Tibial nerve (tissue), 3 donors: ENCODE results near the gene TOM1L1.

Experiments
- POLR2A ChIP-seq, 2 donors: fragments of 450-650 bp; IDR thresholded peaks; one replicate each; pipeline ENCODE4 v1.6.1; 2017; ENCODE audit warnings: antibody characterized with exemption in 2 of 2, mild to moderate bottlenecking in 2 of 2, moderate library complexity in 2 of 2
- TF ChIP-seq, protein P1 (sequence below), 5 experiments: fragments of 200-600 bp in 3 of 5; fragments of 450-650 bp in 2 of 5; sonication (generic) in 3 of 5; IDR thresholded peaks; one replicate each; pipeline ENCODE4 v1.5.1; 2016 to 2019; ENCODE audit warnings: antibody characterized with exemption in 5 of 5, mild to moderate bottlenecking in 3 of 5, moderate library complexity in 2 of 5

DNA sequence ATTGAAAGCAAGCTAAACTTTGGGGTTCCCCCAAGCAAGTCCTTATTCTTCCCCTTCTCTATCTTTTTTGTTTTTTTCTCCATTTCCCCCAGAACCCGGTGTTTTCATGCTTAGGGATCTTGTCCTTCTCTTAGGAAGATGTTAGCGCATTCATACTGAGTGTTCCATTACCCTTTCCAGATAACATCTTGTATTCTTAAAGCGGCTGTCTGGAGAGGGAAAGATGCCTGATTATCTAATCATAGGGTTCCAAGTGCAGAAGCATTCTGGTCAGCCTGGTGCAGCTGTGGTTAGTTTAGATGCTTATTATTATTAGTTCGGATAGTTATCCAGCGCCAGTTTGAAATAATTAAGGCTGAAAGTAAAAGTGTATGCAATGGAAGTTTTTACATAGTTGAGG, 2.0 kb downstream of the TOM1L1 start:
- TF ChIP-seq, protein P1, sequence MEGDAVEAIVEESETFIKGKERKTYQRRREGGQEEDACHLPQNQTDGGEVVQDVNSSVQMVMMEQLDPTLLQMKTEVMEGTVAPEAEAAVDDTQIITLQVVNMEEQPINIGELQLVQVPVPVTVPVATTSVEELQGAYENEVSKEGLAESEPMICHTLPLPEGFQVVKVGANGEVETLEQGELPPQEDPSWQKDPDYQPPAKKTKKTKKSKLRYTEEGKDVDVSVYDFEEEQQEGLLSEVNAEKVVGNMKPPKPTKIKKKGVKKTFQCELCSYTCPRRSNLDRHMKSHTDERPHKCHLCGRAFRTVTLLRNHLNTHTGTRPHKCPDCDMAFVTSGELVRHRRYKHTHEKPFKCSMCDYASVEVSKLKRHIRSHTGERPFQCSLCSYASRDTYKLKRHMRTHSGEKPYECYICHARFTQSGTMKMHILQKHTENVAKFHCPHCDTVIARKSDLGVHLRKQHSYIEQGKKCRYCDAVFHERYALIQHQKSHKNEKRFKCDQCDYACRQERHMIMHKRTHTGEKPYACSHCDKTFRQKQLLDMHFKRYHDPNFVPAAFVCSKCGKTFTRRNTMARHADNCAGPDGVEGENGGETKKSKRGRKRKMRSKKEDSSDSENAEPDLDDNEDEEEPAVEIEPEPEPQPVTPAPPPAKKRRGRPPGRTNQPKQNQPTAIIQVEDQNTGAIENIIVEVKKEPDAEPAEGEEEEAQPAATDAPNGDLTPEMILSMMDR (IDR thresholded peaks at IDR 0.05), result no peak
- no peak for TF ChIP-seq POLR2A (IDR thresholded peaks at IDR 0.05)
